AG10803 (cell line): ENCODE data around the gene IRF2.
A peak's percentile ranks its signal among the peaks of the same experiment; 100 is the strongest.

Experiments
- DNase-seq: peaks from one replicate; pipeline ENCODE4 v3.0.0; 2010; ENCODE audit warnings: low read depth
- H3K4me3 ChIP-seq: 2 replicates; pipeline ENCODE4 v1.5.1; 2011; ENCODE audit warnings: mild to moderate bottlenecking, low read length, control low read depth
- CTCF ChIP-seq: conservative IDR thresholded peaks from 2 replicates; pipeline ENCODE4 v1.5.1; 2011; ENCODE audit warnings: mild to moderate bottlenecking, low read length, control low read depth, inconsistent platforms

Gene IRF2

GRCh38 chr4:184397516-184398163 is 76.7 kb downstream of the IRF2 start:
- no peak for DNase-seq
- no peak overlapping the region for H3K4me3 ChIP-seq
- TF ChIP-seq CTCF: no peak

- no peak for TF ChIP-seq CTCF
- DNase-seq: no peak
- H3K4me3 ChIP-seq: no peak overlapping the region
These were observed 77.5 kb downstream of the IRF2 start for GRCh38 chr4:184396570-184397515.

- no peak for TF ChIP-seq CTCF
- DNase-seq: no peak
- no peak overlapping the region for H3K4me3 ChIP-seq
These were observed 78.4 kb downstream of the IRF2 start for GRCh38 chr4:184395971-184396391.

- no peak overlapping the region for H3K4me3 ChIP-seq
- no peak for TF ChIP-seq CTCF
- DNase-seq: no peak
These were observed 78.9 kb downstream of the IRF2 start for GRCh38 chr4:184395451-184395917.

- no peak for TF ChIP-seq CTCF
- no peak overlapping the region for H3K4me3 ChIP-seq
- DNase-seq: peak; percentile 33
These were observed 81.4 kb downstream of the IRF2 start for GRCh38 chr4:184392748-184393559.

GRCh38 chr4:184392316-184392715 is 82.0 kb downstream of the IRF2 start:
- TF ChIP-seq CTCF: no peak
- DNase-seq: no peak
- no peak overlapping the region for H3K4me3 ChIP-seq
